Endothelial cell of umbilical vein (primary cell): ENCODE data around the gene FSCB.

Source experiments
- EZH2 ChIP-seq: IDR thresholded peaks from 2 replicates; pipeline ENCODE4 v1.6.1; 2012; ENCODE audit warnings: borderline replicate concordance, low read depth, mild to moderate bottlenecking, moderate library complexity, low read length, inconsistent platforms; ENCODE audit not compliant: severe bottlenecking
- FOS ChIP-seq: IDR thresholded peaks from 2 replicates; pipeline ENCODE4 v1.6.1; 2011; ENCODE audit warnings: mild to moderate bottlenecking, low read length, moderate library complexity, borderline replicate concordance; ENCODE audit not compliant: insufficient read depth
- GATA2 ChIP-seq: IDR thresholded peaks from 2 replicates; pipeline ENCODE4 v1.7.0; 2011; ENCODE audit warnings: low read depth, mild to moderate bottlenecking, moderate library complexity, mixed read lengths, low read length; ENCODE audit not compliant: insufficient read length, insufficient read depth
- MYC ChIP-seq: IDR thresholded peaks from one replicate; pipeline ENCODE4 v1.6.1; 2011; ENCODE audit warnings: mild to moderate bottlenecking, low read depth, low read length
- POLR2A ChIP-seq: IDR thresholded peaks from 2 replicates; pipeline ENCODE4 v1.6.1; 2012; ENCODE audit warnings: low read depth, mild to moderate bottlenecking, control low read depth, low read length
- POLR2AphosphoS5 ChIP-seq: IDR thresholded peaks from 2 replicates; pipeline ENCODE4 v1.6.1; 2012; ENCODE audit warnings: low read depth, mild to moderate bottlenecking, control low read depth, low read length, moderate library complexity; ENCODE audit not compliant: insufficient read depth
- TF ChIP-seq, protein P1 (sequence below), 2 donors: IDR thresholded peaks; 1 replicate in 1 of 2; 2 replicates in 1 of 2; pipeline ENCODE4 v1.5.1; 2011; ENCODE audit warnings: low read length in 2 of 2, mild to moderate bottlenecking in 2 of 2, moderate library complexity in 2 of 2, control low read depth in 1 of 2, inconsistent platforms in 1 of 2, low read depth in 1 of 2; ENCODE audit not compliant: insufficient read depth in 1 of 2; ENCODE audit errors: extremely low read depth in 1 of 2
- TF ChIP-seq, protein P2 (sequence below): IDR thresholded peaks from 2 replicates; pipeline ENCODE4 v1.6.1; 2011; ENCODE audit not compliant: insufficient read depth, insufficient read length

DNA sequence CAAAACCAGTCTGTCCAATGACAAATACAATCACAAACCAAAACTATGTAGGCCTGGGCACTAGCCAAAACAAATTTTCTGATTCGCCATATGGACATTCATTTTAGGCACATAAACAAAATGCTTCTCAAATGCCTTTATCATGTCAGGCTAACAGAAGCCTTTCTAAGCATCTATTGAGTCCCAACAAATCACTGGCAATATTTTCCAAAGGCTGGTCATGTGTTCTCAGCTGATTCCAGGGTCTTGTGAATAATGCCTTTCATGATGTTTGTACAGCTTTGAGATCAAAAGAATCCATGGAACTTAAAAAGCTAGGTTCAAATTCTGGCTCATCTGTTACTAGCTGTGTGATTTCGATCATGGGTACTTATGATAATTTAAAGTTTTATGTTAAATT is 16.1 kb downstream of the FSCB start:
- TF ChIP-seq, protein P1, sequence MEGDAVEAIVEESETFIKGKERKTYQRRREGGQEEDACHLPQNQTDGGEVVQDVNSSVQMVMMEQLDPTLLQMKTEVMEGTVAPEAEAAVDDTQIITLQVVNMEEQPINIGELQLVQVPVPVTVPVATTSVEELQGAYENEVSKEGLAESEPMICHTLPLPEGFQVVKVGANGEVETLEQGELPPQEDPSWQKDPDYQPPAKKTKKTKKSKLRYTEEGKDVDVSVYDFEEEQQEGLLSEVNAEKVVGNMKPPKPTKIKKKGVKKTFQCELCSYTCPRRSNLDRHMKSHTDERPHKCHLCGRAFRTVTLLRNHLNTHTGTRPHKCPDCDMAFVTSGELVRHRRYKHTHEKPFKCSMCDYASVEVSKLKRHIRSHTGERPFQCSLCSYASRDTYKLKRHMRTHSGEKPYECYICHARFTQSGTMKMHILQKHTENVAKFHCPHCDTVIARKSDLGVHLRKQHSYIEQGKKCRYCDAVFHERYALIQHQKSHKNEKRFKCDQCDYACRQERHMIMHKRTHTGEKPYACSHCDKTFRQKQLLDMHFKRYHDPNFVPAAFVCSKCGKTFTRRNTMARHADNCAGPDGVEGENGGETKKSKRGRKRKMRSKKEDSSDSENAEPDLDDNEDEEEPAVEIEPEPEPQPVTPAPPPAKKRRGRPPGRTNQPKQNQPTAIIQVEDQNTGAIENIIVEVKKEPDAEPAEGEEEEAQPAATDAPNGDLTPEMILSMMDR (IDR thresholded peaks at IDR 0.05; ENCODE audit: extremely low read depth in 1 of 2, insufficient read depth in 1 of 2, low read depth in 1 of 2, low read length in 2 of 2): no peak
- TF ChIP-seq MYC (no peak), FOS (no peak), EZH2 (no peak), POLR2AphosphoS5 (no peak), POLR2A (no peak), GATA2 (no peak)
- TF ChIP-seq, protein P2, sequence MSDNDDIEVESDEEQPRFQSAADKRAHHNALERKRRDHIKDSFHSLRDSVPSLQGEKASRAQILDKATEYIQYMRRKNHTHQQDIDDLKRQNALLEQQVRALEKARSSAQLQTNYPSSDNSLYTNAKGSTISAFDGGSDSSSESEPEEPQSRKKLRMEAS: no peak
